CD4-positive, alpha-beta T cell (primary cell): ENCODE data around the gene MEGF11. TPM values are rescaled to one million over a fixed set of nuclear protein-coding genes. Genes with fewer than 3 reads are reported as not detected.

Experiments used
- ATAC-seq: fragments of 200-7000 bp; cut with Tn5 transposase; one replicate; pipeline ENCODE4 v1.10.0; 2022; ENCODE audit warnings: mild to moderate bottlenecking; ENCODE audit not compliant: poor library complexity
- CTCF ChIA-PET: fragments of 350-600 bp; sonication (Branson Sonifier 250); formaldehyde crosslinking; loops from one replicate; lab custom pipeline; 2021; ENCODE audit warnings: antibody characterized with exemption, inconsistent platforms; lab: Charles Lee
- POLR2A ChIA-PET: fragments of 350-600 bp; sonication (Branson Sonifier 250); formaldehyde crosslinking; loops from one replicate; lab custom pipeline; 2021; ENCODE audit warnings: antibody characterized with exemption, inconsistent platforms; lab: Charles Lee
- DNase-seq, 14 experiments: peaks; one replicate each; pipeline ENCODE4 v3.0.0-alpha.2; 2013 to 2020; ENCODE audit warnings: mixed read lengths in 2 of 14
- H3K27ac ChIP-seq, 2 donors: one replicate each; pipeline versions ENCODE4 v1.5.1 to v1.7.0; 2013; ENCODE audit warnings: low read length in 2 of 2, low read depth in 1 of 2, mild to moderate bottlenecking in 1 of 2
- H3K27me3 ChIP-seq, 2 experiments: 1 replicate in 1 of 2; 2 replicates in 1 of 2; pipeline versions ENCODE4 v1.6.1 to v1.7.0; 2013; ENCODE audit warnings: low read length in 2 of 2, control low read depth in 1 of 2, mild to moderate bottlenecking in 1 of 2, moderate library complexity in 1 of 2; ENCODE audit not compliant: insufficient read depth in 2 of 2, control insufficient read depth in 1 of 2
- H3K36me3 ChIP-seq: one replicate; pipeline ENCODE4 v1.6.1; 2013; ENCODE audit warnings: low read length, control low read depth; ENCODE audit not compliant: insufficient read depth
- H3K4me1 ChIP-seq: one replicate; pipeline ENCODE4 v1.6.1; 2013; ENCODE audit warnings: low read length, control low read depth; ENCODE audit not compliant: insufficient read depth
- H3K4me3 ChIP-seq: one replicate; pipeline ENCODE4 v1.5.1; 2013; ENCODE audit warnings: mild to moderate bottlenecking, low read length, moderate library complexity
- H3K9me3 ChIP-seq, 2 experiments: 1 replicate in 1 of 2; 2 replicates in 1 of 2; pipeline versions ENCODE4 v1.6.1 to v1.7.0; 2013; ENCODE audit warnings: low read length in 2 of 2, mild to moderate bottlenecking in 2 of 2, control low read depth in 1 of 2, moderate library complexity in 1 of 2; ENCODE audit not compliant: control insufficient read depth in 1 of 2, insufficient read depth in 1 of 2
- H3K27ac Mint-ChIP-seq: one replicate; pipeline ENCODE4 v1.8.0; 2020; ENCODE audit warnings: mixed read lengths
- H3K27me3 Mint-ChIP-seq: one replicate; pipeline ENCODE4 v1.8.0; 2021; ENCODE audit warnings: mixed read lengths
- H3K36me3 Mint-ChIP-seq: one replicate; pipeline ENCODE4 v1.8.0; 2021; ENCODE audit warnings: low read depth, mixed read lengths
- H3K4me1 Mint-ChIP-seq: one replicate; pipeline ENCODE4 v1.8.0; 2021; ENCODE audit warnings: low read depth, mixed read lengths
- H3K4me3 Mint-ChIP-seq: one replicate; pipeline ENCODE4 v1.8.0; 2020; ENCODE audit warnings: mild to moderate bottlenecking, mixed read lengths
- H3K9me3 Mint-ChIP-seq: one replicate; pipeline ENCODE4 v1.8.0; 2020; ENCODE audit warnings: mixed read lengths
- CTCF ChIP-seq: fragments of 200-600 bp; IDR thresholded peaks from one replicate; pipeline ENCODE4 v1.8.0; 2022; ENCODE audit warnings: antibody characterized with exemption, mild to moderate bottlenecking
- intact Hi-C, 2 experiments: fragments of 100-400 bp; cut with DNase I in 1 of 2; cut with micrococcal nuclease in 1 of 2; formaldehyde crosslinking; loops; one replicate each; pipeline versions ENCODE4 v1.15.1 to v1.9.0; 2023 to 2025; cut with DNase I, micrococcal nuclease
- total RNA-seq, 174 experiments: library from RNA in 2 of 174; stranded (reverse) in 2 of 174; gene quantifications; one replicate each; pipeline ENCODE4 v1.2.3 and lab custom pipeline; 2021 to 2026

The MEGF11 gene
- total RNA-seq, 2 experiments from 2014 or later: not detected

DNA sequence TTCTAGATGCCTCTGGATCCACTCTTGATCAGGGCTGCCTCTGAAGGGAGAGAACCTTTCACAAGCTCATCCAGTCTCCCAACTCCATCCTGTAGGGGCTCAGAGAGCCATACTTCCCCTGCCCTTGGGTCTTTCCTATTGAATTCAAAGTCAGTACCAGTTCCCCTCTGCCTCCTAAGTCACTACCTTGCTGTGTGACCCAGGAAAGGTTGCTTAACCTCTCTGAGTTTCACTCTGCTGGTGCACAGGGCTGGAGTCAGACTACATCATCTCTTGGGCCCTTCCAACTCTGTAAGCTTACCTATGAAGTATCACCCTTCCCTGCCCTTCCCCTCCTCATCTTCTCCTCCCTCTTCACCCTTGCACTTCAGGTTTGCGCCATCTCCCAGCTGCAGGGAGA is 117.9 kb downstream of the MEGF11 start:
- TF ChIP-seq CTCF: no peak
- H3K9me3 Mint-ChIP-seq: no peaks in the 10 kb centered on the region
- no peak overlapping the region for H3K27ac Mint-ChIP-seq
- no peak overlapping the region for H3K4me3 Mint-ChIP-seq
- H3K4me1 Mint-ChIP-seq: peaks cover 13% of the 10 kb centered on the region
- Histone ChIP-seq H3K4me3 (no peak overlapping the region), H3K4me1 (peaks cover 3% of the 10 kb centered on the region), H3K27ac (no peak overlapping the region), H3K9me3 (no peaks in the 10 kb centered on the region), H3K27me3 (no peaks in the 10 kb centered on the region), H3K36me3 (no peaks in the 10 kb centered on the region)
- ATAC-seq: no peak
- ChIA-PET POLR2A (no interaction called here), CTCF (no interaction called here)
- DNase-seq: no peak
- no peaks in the 10 kb centered on the region for H3K36me3 Mint-ChIP-seq
- intact Hi-C loops: no loop called here
- no peaks in the 10 kb centered on the region for H3K27me3 Mint-ChIP-seq

GRCh38 chr15:66134284-66134683 is 119.3 kb downstream of the MEGF11 start:
- no peak for TF ChIP-seq CTCF
- Mint-ChIP-seq H3K9me3 (no peaks in the 10 kb centered on the region), H3K27me3 (peaks cover 10% of the 10 kb centered on the region), H3K27ac (no peak overlapping the region), H3K4me1 (peaks cover 13% of the 10 kb centered on the region), H3K36me3 (no peaks in the 10 kb centered on the region), H3K4me3 (no peak overlapping the region)
- H3K27me3 ChIP-seq: no peaks in the 10 kb centered on the region
- intact Hi-C loops: no loop called here
- ChIA-PET CTCF (no interaction called here), POLR2A (no interaction called here)
- H3K4me1 ChIP-seq: peaks cover 3% of the 10 kb centered on the region
- H3K27ac ChIP-seq: no peak overlapping the region
- H3K4me3 ChIP-seq: no peak overlapping the region
- ATAC-seq (no peak), DNase-seq (no peak)
- no peaks in the 10 kb centered on the region for H3K9me3 ChIP-seq
- no peaks in the 10 kb centered on the region for H3K36me3 ChIP-seq

- DNase-seq (no peak), ATAC-seq (no peak)
- Histone ChIP-seq H3K27me3 (no peaks in the 10 kb centered on the region), H3K4me1 (peaks cover 3% of the 10 kb centered on the region), H3K27ac (no peak overlapping the region), H3K4me3 (no peak overlapping the region), H3K36me3 (no peaks in the 10 kb centered on the region), H3K9me3 (no peaks in the 10 kb centered on the region)
- no peaks in the 10 kb centered on the region for H3K9me3 Mint-ChIP-seq
- TF ChIP-seq CTCF: no peak
- intact Hi-C loops: no loop called here
- CTCF ChIA-PET: no interaction called here
- H3K4me3 Mint-ChIP-seq: no peak overlapping the region
- peaks cover 13% of the 10 kb centered on the region for H3K4me1 Mint-ChIP-seq
- POLR2A ChIA-PET: no interaction called here
- H3K36me3 Mint-ChIP-seq: no peaks in the 10 kb centered on the region
- H3K27me3 Mint-ChIP-seq: peaks cover 11% of the 10 kb centered on the region
- no peak overlapping the region for H3K27ac Mint-ChIP-seq
Measured at GRCh38 chr15:66133247-66133885, 120.2 kb downstream of the MEGF11 start.
